ENCODE results near the gene CNFN.

Gene CNFN

GRCh38 chr19:42360787-42361544 lies 29.1 kb downstream of the CNFN start:
- TF ChIP-seq POU2F2 (IDR thresholded peaks at IDR 0.05; ENCODE audit: low read depth, low read length): no peak
- no peak for TF ChIP-seq POLR2AphosphoS5 (IDR thresholded peaks at IDR 0.05; ENCODE audit: low read depth, low read length)
- no peak for TF ChIP-seq PAX5 (IDR thresholded peaks at IDR 0.05; ENCODE audit: insufficient read depth, low read length, severe bottlenecking)
- no peak for TF ChIP-seq SPI1 (IDR thresholded peaks at IDR 0.05; ENCODE audit: low read depth, low read length)
- no peak for TF ChIP-seq POLR2A (IDR thresholded peaks at IDR 0.05; ENCODE audit: low read depth, low read length)
- TF ChIP-seq TAF1 (IDR thresholded peaks at IDR 0.05; ENCODE audit: low read depth, low read length): no peak
- FAIRE-seq (no peak), DNase-seq (ENCODE audit: insufficient read length, low spot score) (no peak)

GRCh38 chr19:42357290-42357689 lies 32.8 kb downstream of the CNFN start:
- no peak for TF ChIP-seq TAF1 (IDR thresholded peaks at IDR 0.05; ENCODE audit: low read depth, low read length)
- TF ChIP-seq PAX5 (IDR thresholded peaks at IDR 0.05; ENCODE audit: insufficient read depth, low read length, severe bottlenecking): no peak
- TF ChIP-seq SPI1 (IDR thresholded peaks at IDR 0.05; ENCODE audit: low read depth, low read length): no peak
- TF ChIP-seq POU2F2 (IDR thresholded peaks at IDR 0.05; ENCODE audit: low read depth, low read length): no peak
- DNase-seq (ENCODE audit: insufficient read length, low spot score) (no peak), FAIRE-seq (no peak)

- FAIRE-seq (no peak), DNase-seq (ENCODE audit: insufficient read length, low spot score) (no peak)
Measured at GRCh38 chr19:42356686-42357085, 33.4 kb downstream of the CNFN start.

GRCh38 chr19:42355896-42356295 lies 34.2 kb downstream of the CNFN start:
- DNase-seq (ENCODE audit: insufficient read length, low spot score) (no peak), FAIRE-seq (no peak)
- TF ChIP-seq TAF1 (IDR thresholded peaks at IDR 0.05; ENCODE audit: low read depth, low read length): no peak

More at GRCh38 chr19:42356686-42357085, 33.4 kb downstream of the CNFN start:
- TF ChIP-seq PAX5 (IDR thresholded peaks at IDR 0.05; ENCODE audit: insufficient read depth, low read length, severe bottlenecking): no peak
- TF ChIP-seq POLR2AphosphoS5 (IDR thresholded peaks at IDR 0.05; ENCODE audit: low read depth, low read length): no peak
- no peak for TF ChIP-seq POU2F2 (IDR thresholded peaks at IDR 0.05; ENCODE audit: low read depth, low read length)
- TF ChIP-seq TAF1 (IDR thresholded peaks at IDR 0.05; ENCODE audit: low read depth, low read length): no peak
- TF ChIP-seq POLR2A (IDR thresholded peaks at IDR 0.05; ENCODE audit: low read depth, low read length): no peak
- TF ChIP-seq SPI1 (IDR thresholded peaks at IDR 0.05; ENCODE audit: low read depth, low read length): no peak

GRCh38 chr19:42353341-42354015 lies 36.6 kb downstream of the CNFN start:
- FAIRE-seq (no peak), DNase-seq (ENCODE audit: insufficient read length, low spot score) (no peak)
- TF ChIP-seq TAF1 (IDR thresholded peaks at IDR 0.05; ENCODE audit: low read depth, low read length) (no peak), POLR2AphosphoS5 (IDR thresholded peaks at IDR 0.05; ENCODE audit: low read depth, low read length) (no peak), SPI1 (IDR thresholded peaks at IDR 0.05; ENCODE audit: low read depth, low read length) (no peak), POLR2A (IDR thresholded peaks at IDR 0.05; ENCODE audit: low read depth, low read length) (no peak), PAX5 (IDR thresholded peaks at IDR 0.05; ENCODE audit: insufficient read depth, low read length, severe bottlenecking) (no peak), POU2F2 (IDR thresholded peaks at IDR 0.05; ENCODE audit: low read depth, low read length) (no peak)

GRCh38 chr19:42352301-42353259 lies 37.5 kb downstream of the CNFN start:
- TF ChIP-seq POLR2A (IDR thresholded peaks at IDR 0.05; ENCODE audit: low read depth, low read length) (no peak), POLR2AphosphoS5 (IDR thresholded peaks at IDR 0.05; ENCODE audit: low read depth, low read length) (no peak), SPI1 (IDR thresholded peaks at IDR 0.05; ENCODE audit: low read depth, low read length) (no peak), TAF1 (IDR thresholded peaks at IDR 0.05; ENCODE audit: low read depth, low read length) (no peak), POU2F2 (IDR thresholded peaks at IDR 0.05; ENCODE audit: low read depth, low read length) (no peak), PAX5 (IDR thresholded peaks at IDR 0.05; ENCODE audit: insufficient read depth, low read length, severe bottlenecking) (no peak)
- FAIRE-seq (peak; percentile 66), DNase-seq (ENCODE audit: insufficient read length, low spot score) (peak; percentile 58)

GRCh38 chr19:42351079-42351735 lies 38.9 kb downstream of the CNFN start:
- FAIRE-seq (no peak), DNase-seq (ENCODE audit: insufficient read length, low spot score) (no peak)
- TF ChIP-seq POU2F2 (IDR thresholded peaks at IDR 0.05; ENCODE audit: low read depth, low read length) (no peak), POLR2AphosphoS5 (IDR thresholded peaks at IDR 0.05; ENCODE audit: low read depth, low read length) (no peak)

GRCh38 chr19:42350417-42350816 lies 39.7 kb downstream of the CNFN start:
- DNase-seq (ENCODE audit: insufficient read length, low spot score) (no peak), FAIRE-seq (no peak)
- TF ChIP-seq POU2F2 (IDR thresholded peaks at IDR 0.05; ENCODE audit: low read depth, low read length) (no peak), TAF1 (IDR thresholded peaks at IDR 0.05; ENCODE audit: low read depth, low read length) (no peak), POLR2A (IDR thresholded peaks at IDR 0.05; ENCODE audit: low read depth, low read length) (no peak), POLR2AphosphoS5 (IDR thresholded peaks at IDR 0.05; ENCODE audit: low read depth, low read length) (no peak), SPI1 (IDR thresholded peaks at IDR 0.05; ENCODE audit: low read depth, low read length) (no peak), PAX5 (IDR thresholded peaks at IDR 0.05; ENCODE audit: insufficient read depth, low read length, severe bottlenecking) (no peak)
